K562 (cell line): ENCODE results near the gene GPR152. TPM values are rescaled to one million over a fixed set of nuclear protein-coding genes. Genes with fewer than 3 reads are reported as not detected.

ENCODE experiments used
- CEBPB ChIP-seq: fragments of 450-650 bp; IDR thresholded peaks from 2 replicates; pipeline ENCODE4 v1.6.1; 2016; ENCODE audit warnings: missing genetic modification characterization, missing compliant biosample characterization
- CTCF ChIP-seq, 3 experiments: IDR thresholded peaks in 2 of 3; conservative IDR thresholded peaks in 1 of 3; 2 replicates each; pipeline ENCODE4 v1.5.1; 2011 to 2012; ENCODE audit warnings: low read length in 3 of 3, mild to moderate bottlenecking in 3 of 3, control low read depth in 2 of 3, improper control_type of control experiment in 1 of 3, inconsistent platforms in 1 of 3, low read depth in 1 of 3, mixed read lengths in 1 of 3, moderate library complexity in 1 of 3; ENCODE audit not compliant: insufficient read depth in 2 of 3
- ESRRA ChIP-seq: fragments of 450-650 bp; IDR thresholded peaks from 2 replicates; pipeline ENCODE4 v1.6.1; 2014; ENCODE audit warnings: low read depth, mild to moderate bottlenecking, moderate library complexity, borderline replicate concordance
- HNRNPH1 ChIP-seq: fragments of 200-400 bp; formaldehyde crosslinking; optimal IDR thresholded peaks from 2 replicates; pipeline ENCODE3; 2017; ENCODE audit warnings: low read depth, mild to moderate bottlenecking, low read length, moderate library complexity
- KLF16 ChIP-seq: IDR thresholded peaks from 2 replicates; pipeline ENCODE4 v1.6.1; 2016; ENCODE audit warnings: antibody characterized with exemption
- PHF8 ChIP-seq: fragments of 200-600 bp; sonication (generic); IDR thresholded peaks from 2 replicates; pipeline ENCODE4 v1.6.1; 2012; ENCODE audit warnings: mixed run types, mild to moderate bottlenecking, inconsistent platforms, low read length, moderate library complexity, borderline replicate concordance
- POLR2G ChIP-seq: fragments of 200-400 bp; formaldehyde crosslinking; IDR thresholded peaks from 2 replicates; pipeline ENCODE4 v1.6.1; 2017; ENCODE audit warnings: low read depth, mild to moderate bottlenecking, antibody characterized with exemption, low read length, moderate library complexity
- SETDB1 ChIP-seq: IDR thresholded peaks from one replicate; pipeline ENCODE4 v1.6.1; 2012; ENCODE audit warnings: low read length, control low read depth, inconsistent platforms
- SMC3 ChIP-seq: conservative IDR thresholded peaks from 2 replicates; pipeline ENCODE4 v1.6.1; 2011; ENCODE audit warnings: low read depth, low read length, improper control_type of control experiment; ENCODE audit not compliant: insufficient read depth
- SP1 ChIP-seq: sonication (generic); formaldehyde crosslinking; IDR thresholded peaks from 2 replicates; pipeline ENCODE4 v1.8.1; 2022; ENCODE audit warnings: mild to moderate bottlenecking, missing genetic modification reagents
- TBP ChIP-seq: optimal IDR thresholded peaks from 2 replicates; pipeline ENCODE3; 2011; ENCODE audit warnings: low read depth, low read length, improper control_type of control experiment
- USF1 ChIP-seq: sonication (generic); formaldehyde crosslinking; IDR thresholded peaks from 2 replicates; pipeline ENCODE4 v1.9.0; 2022; ENCODE audit warnings: mild to moderate bottlenecking, missing genetic modification reagents
- ZEB2 ChIP-seq: fragments of 450-650 bp; IDR thresholded peaks from 2 replicates; pipeline ENCODE4 v1.6.1; 2016
- ZMIZ1 ChIP-seq, 2 experiments: fragments of 150-350 bp in 1 of 2; IDR thresholded peaks; 2 replicates each; pipeline ENCODE4 v1.6.1; 2012 to 2016; ENCODE audit warnings: low read depth in 2 of 2, low read length in 2 of 2, mild to moderate bottlenecking in 1 of 2, moderate library complexity in 1 of 2
- ZNF780A ChIP-seq: fragments of 250-450 bp; sonication (Bioruptor Pico); IDR thresholded peaks from 2 replicates; pipeline ENCODE4 v1.5.0; 2021; ENCODE audit warnings: mild to moderate bottlenecking
- polyA plus RNA-seq, 8 experiments: library from polyadenylated mRNA; depleted of rRNA in 4 of 8; stranded (reverse) in 5 of 8; unstranded in 3 of 8; fragments of >200 nt; fragmentation: Nextera tagmentation in 2 of 8; fragmentation: Illumina TruSeq in 1 of 8; extraction: Ambion mirVana in 2 of 8; extraction: Trizol in 1 of 8; gene quantifications; 2 replicates each; pipeline versions ENCODE4 v1.2.1 to v1.2.3, GENCODE V29; 2011 to 2014; ENCODE audit warnings: inconsistent platforms in 1 of 8, missing spikeins in 1 of 8
- total RNA-seq, 7 experiments: library from RNA; depleted of rRNA in 6 of 7; stranded (reverse); fragments of >200 nt in 6 of 7; fragmentation: Illumina TruSeq in 2 of 7; extraction: Trizol in 2 of 7; gene quantifications; 2 replicates each; pipeline versions ENCODE4 v1.2.1 to v1.2.3, GENCODE V29; 2011 to 2021; ENCODE audit warnings: low replicate concordance in 1 of 7
- TF ChIP-seq, protein P1 (sequence below): fragments of 450-650 bp; conservative IDR thresholded peaks from 2 replicates; pipeline ENCODE4 v1.6.1; 2016; ENCODE audit warnings: missing genetic modification characterization, low read depth, mild to moderate bottlenecking, control low read depth, missing compliant biosample characterization
- TF ChIP-seq, protein P2 (sequence below): sonication (generic); formaldehyde crosslinking; IDR thresholded peaks from 2 replicates; pipeline ENCODE4 v1.9.0; 2022; ENCODE audit warnings: mild to moderate bottlenecking, missing genetic modification reagents

Gene GPR152
- total and polyA plus RNA-seq, 9 of the 15 experiments (the other 6 are each of a cell fraction or from before 2014, with no cell fraction given) = not detected

GRCh38 chr11:67468759-67469507 lies 16.4 kb upstream of the GPR152 start, which contains the start of gene TMEM134 (continued):
- peak; percentile 60 to 84 (median 75) for TF ChIP-seq CTCF (IDR thresholded peaks at IDR 0.05 in 2 of 3, conservative IDR thresholded peaks at IDR 0.05 in 1 of 3; ENCODE audit: insufficient read depth in 2 of 3, low read depth in 1 of 3, low read length in 3 of 3)
- 0 out of 2 replicates have a peak, but pooled peaks have one; percentile 14 for TF ChIP-seq KLF16
- TF ChIP-seq SMC3 = peak; percentile 41; the same call in 1 of the 2 replicates
- TF ChIP-seq HNRNPH1 = no peak
- 0 out of 2 replicates have a peak, but pooled peaks have one; percentile 42 for TF ChIP-seq ESRRA
- TF ChIP-seq TBP = peak; percentile 80
- peak; percentile 87; the same call in 1 of the 2 replicates for TF ChIP-seq PHF8
- 0 out of 2 replicates have a peak, but pooled peaks have one; percentile 17 for TF ChIP-seq ZNF780A (CRISPR knock-in tag)
- TF ChIP-seq, protein P1, sequence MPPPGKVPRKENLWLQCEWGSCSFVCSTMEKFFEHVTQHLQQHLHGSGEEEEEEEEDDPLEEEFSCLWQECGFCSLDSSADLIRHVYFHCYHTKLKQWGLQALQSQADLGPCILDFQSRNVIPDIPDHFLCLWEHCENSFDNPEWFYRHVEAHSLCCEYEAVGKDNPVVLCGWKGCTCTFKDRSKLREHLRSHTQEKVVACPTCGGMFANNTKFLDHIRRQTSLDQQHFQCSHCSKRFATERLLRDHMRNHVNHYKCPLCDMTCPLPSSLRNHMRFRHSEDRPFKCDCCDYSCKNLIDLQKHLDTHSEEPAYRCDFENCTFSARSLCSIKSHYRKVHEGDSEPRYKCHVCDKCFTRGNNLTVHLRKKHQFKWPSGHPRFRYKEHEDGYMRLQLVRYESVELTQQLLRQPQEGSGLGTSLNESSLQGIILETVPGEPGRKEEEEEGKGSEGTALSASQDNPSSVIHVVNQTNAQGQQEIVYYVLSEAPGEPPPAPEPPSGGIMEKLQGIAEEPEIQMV (tag) = no peak
- peak; percentile 24 to 91; a peak in 2 of 4 replicates for TF ChIP-seq ZMIZ1 (IDR thresholded peaks at IDR 0.05; ENCODE audit: low read depth in 2 of 2, low read length in 2 of 2)
- TF ChIP-seq USF1 = peak; percentile 66
- TF ChIP-seq POLR2G = peak; percentile 93
- TF ChIP-seq, protein P2, sequence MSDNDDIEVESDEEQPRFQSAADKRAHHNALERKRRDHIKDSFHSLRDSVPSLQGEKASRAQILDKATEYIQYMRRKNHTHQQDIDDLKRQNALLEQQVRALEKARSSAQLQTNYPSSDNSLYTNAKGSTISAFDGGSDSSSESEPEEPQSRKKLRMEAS (CRISPR knock-in tag) = peak; percentile 14; the same call in 1 of the 2 replicates
- TF ChIP-seq SETDB1 = no peak
- no peak for TF ChIP-seq CEBPB
- peak; percentile 97 for TF ChIP-seq SP1 (CRISPR knock-in tag)
- TF ChIP-seq ZEB2 = no peak
